ENCODE measurements around the gene NLRP14. TPM values are rescaled to one million over a fixed set of nuclear protein-coding genes. Genes with fewer than 3 reads are reported as not detected.
A peak's percentile ranks its signal among the peaks of the same experiment; 100 is the strongest.

The NLRP14 gene, protein sequence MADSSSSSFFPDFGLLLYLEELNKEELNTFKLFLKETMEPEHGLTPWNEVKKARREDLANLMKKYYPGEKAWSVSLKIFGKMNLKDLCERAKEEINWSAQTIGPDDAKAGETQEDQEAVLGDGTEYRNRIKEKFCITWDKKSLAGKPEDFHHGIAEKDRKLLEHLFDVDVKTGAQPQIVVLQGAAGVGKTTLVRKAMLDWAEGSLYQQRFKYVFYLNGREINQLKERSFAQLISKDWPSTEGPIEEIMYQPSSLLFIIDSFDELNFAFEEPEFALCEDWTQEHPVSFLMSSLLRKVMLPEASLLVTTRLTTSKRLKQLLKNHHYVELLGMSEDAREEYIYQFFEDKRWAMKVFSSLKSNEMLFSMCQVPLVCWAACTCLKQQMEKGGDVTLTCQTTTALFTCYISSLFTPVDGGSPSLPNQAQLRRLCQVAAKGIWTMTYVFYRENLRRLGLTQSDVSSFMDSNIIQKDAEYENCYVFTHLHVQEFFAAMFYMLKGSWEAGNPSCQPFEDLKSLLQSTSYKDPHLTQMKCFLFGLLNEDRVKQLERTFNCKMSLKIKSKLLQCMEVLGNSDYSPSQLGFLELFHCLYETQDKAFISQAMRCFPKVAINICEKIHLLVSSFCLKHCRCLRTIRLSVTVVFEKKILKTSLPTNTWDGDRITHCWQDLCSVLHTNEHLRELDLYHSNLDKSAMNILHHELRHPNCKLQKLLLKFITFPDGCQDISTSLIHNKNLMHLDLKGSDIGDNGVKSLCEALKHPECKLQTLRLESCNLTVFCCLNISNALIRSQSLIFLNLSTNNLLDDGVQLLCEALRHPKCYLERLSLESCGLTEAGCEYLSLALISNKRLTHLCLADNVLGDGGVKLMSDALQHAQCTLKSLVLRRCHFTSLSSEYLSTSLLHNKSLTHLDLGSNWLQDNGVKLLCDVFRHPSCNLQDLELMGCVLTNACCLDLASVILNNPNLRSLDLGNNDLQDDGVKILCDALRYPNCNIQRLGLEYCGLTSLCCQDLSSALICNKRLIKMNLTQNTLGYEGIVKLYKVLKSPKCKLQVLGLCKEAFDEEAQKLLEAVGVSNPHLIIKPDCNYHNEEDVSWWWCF
- under 1 TPM in 1 of 2 donors, not detected in 1; 0.01 TPM for polyA plus RNA-seq

DNA sequence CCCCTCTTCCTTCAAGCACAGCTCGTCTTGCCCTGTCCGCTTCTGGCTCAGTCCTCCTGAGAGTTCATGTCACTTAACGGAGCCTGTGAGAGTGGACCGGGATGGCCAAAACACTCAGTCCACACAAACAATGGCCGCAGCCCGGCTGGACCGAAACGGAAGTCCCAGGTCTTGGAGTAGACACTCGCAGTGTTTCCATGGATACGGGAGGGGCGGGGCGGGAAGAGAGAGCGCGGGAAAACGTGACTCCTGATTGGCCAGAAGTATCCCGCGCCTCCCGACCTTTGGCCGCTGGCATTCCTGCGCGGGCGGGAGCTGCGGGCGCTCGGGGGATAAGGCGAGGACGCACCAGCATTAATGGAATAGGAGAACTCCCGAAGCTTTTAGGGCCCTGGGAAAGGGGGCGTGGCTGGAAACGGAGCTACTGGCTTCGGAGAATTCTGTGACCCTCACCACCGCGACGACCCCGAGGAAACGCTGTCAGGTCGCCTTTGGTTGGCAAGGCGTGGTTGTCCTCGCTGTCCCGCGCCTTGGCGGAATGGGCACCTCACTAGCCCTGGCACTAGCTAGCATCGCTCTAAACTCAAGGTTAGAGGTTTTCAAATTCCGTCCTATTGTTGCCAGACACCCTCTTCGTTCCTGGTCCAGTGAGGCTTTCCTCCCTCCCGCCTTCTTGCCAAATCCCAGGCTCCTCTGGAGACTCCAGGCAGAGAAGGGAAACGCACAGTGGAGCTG, at the start of gene NLRP14, which contains the start of gene ZNF214:
Gene NLRP14 (plus strand): TSS at position 297 of the 735 bp plus-strand sequence. CDS start 18,108 bp downstream, outside the sequence.
Gene ZNF214 (minus strand): TSS at position 164 of the 735 bp plus-strand sequence. CDS start 17,511 bp downstream, outside the sequence.
- peaks cover 4 to 7% of the 10 kb centered on the region in 2 donors for H3K4me1 ChIP-seq (ENCODE audit: control insufficient read depth in 2 of 2, insufficient read depth in 2 of 2, low read length in 1 of 2)

DNA sequence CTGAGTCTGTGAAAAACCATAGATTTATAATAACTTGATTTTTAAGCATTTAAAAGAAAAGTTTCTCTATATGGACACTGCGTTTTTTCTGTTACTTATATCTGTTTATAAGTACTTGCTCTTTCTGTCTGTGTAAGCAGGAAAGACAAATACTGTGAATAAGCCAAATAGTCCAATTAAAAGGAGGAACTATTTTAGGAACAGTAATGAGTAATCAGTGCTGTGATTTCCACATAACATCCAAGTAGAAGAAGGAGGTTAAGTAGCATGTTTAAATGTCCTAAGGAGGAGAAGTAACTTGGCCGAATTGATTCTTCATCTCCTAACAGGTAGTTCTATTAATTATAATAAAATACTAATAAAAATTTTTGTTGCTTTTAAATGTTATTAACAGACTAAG, 40.9 kb upstream of the NLRP14 start:
- Histone ChIP-seq H3K4me3 (ENCODE audit: low read depth in 1 of 2, low read length in 2 of 2) (no peak overlapping the region), H3K36me3 (ENCODE audit: control insufficient read depth in 2 of 2, insufficient read depth in 2 of 2, low read length in 1 of 2) (no peaks in the 10 kb centered on the region), H3K27ac (ENCODE audit: low read depth in 2 of 2, low read length in 1 of 2) (no peak overlapping the region), H3K4me1 (ENCODE audit: control insufficient read depth in 2 of 2, insufficient read depth in 2 of 2, low read length in 1 of 2) (no peaks in the 10 kb centered on the region), H3K9me3 (ENCODE audit: control insufficient read depth in 2 of 2, insufficient read depth in 1 of 2, low read depth in 1 of 2, low read length in 1 of 2) (no peaks in the 10 kb centered on the region), H3K27me3 (ENCODE audit: control insufficient read depth in 1 of 2, insufficient read depth in 2 of 2, low read length in 2 of 2) (no peaks in the 10 kb centered on the region)
- WGBS, 2 donors = 67 to 69% methylated on average over 2 of the region's 2 CpGs

More for the DNA sequence above, at the start of gene NLRP14, which contains the start of gene ZNF214:
- no peaks in the 10 kb centered on the region for H3K27me3 ChIP-seq (ENCODE audit: control insufficient read depth in 1 of 2, insufficient read depth in 2 of 2, low read length in 2 of 2)
- H3K36me3 ChIP-seq (ENCODE audit: control insufficient read depth in 2 of 2, insufficient read depth in 2 of 2, low read length in 1 of 2) = no peaks in the 10 kb centered on the region
- H3K4me3 ChIP-seq (ENCODE audit: low read depth in 1 of 2, low read length in 2 of 2) = peak within 1 kb of the TSS; percentile 67 to 69
- peak within 1 kb of the TSS; percentile 35 to 62 for H3K27ac ChIP-seq (ENCODE audit: low read depth in 2 of 2, low read length in 1 of 2)
- H3K9me3 ChIP-seq (ENCODE audit: control insufficient read depth in 2 of 2, insufficient read depth in 1 of 2, low read depth in 1 of 2, low read length in 1 of 2) = no peaks in the 10 kb centered on the region
- WGBS, 2 donors = 2 to 4% methylated on average over 47 of the region's 47 CpGs

DNA sequence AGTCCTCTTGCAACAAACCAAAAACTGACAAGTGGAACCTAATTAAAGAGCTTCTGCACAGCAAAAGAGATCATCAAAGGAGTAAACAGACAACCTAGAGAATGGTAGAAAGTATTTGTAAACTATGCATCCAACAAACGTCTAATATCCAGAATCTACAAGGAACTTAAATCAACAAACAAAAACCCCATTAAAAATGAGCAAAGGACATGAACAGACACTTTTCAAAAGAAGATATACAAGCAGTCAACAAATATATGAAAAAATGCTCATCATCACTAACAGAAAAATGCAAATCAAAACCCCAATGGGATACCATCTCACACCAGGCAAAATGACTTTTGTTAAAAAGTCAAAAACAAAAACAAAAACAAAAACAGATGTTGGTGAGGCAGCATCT, 33.8 kb upstream of the NLRP14 start:
- Histone ChIP-seq H3K36me3 (ENCODE audit: control insufficient read depth in 2 of 2, insufficient read depth in 2 of 2, low read length in 1 of 2) (no peaks in the 10 kb centered on the region), H3K27me3 (ENCODE audit: control insufficient read depth in 1 of 2, insufficient read depth in 2 of 2, low read length in 2 of 2) (no peaks in the 10 kb centered on the region), H3K9me3 (ENCODE audit: control insufficient read depth in 2 of 2, insufficient read depth in 1 of 2, low read depth in 1 of 2, low read length in 1 of 2) (no peaks in the 10 kb centered on the region), H3K4me3 (ENCODE audit: low read depth in 1 of 2, low read length in 2 of 2) (no peak overlapping the region), H3K27ac (ENCODE audit: low read depth in 2 of 2, low read length in 1 of 2) (no peak overlapping the region), H3K4me1 (ENCODE audit: control insufficient read depth in 2 of 2, insufficient read depth in 2 of 2, low read length in 1 of 2) (no peaks in the 10 kb centered on the region)
- 54 to 63% methylated on average over 1 of the region's 1 CpG for WGBS, 2 donors

DNA sequence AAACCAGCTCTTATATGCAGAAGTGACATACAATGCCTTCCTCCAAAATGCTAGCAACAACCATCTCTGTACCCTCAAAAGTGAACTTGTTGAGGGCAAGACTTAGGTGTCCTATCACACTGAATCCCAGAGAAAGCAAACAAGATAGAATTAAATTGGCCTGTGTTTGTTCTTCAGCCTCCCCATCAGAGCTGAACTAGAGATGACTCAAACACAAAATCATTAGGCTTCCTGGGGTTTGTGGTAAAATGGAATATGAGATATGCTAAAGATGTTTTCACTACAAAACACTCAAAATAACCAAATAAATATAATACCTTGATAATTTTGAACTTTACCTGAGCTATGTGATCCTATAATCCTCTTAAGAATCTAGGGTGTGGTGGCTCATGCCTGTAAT, 31.8 kb upstream of the NLRP14 start:
- Histone ChIP-seq H3K27ac (ENCODE audit: low read depth in 2 of 2, low read length in 1 of 2) (no peak overlapping the region), H3K36me3 (ENCODE audit: control insufficient read depth in 2 of 2, insufficient read depth in 2 of 2, low read length in 1 of 2) (no peaks in the 10 kb centered on the region), H3K9me3 (ENCODE audit: control insufficient read depth in 2 of 2, insufficient read depth in 1 of 2, low read depth in 1 of 2, low read length in 1 of 2) (no peaks in the 10 kb centered on the region), H3K27me3 (ENCODE audit: control insufficient read depth in 1 of 2, insufficient read depth in 2 of 2, low read length in 2 of 2) (no peaks in the 10 kb centered on the region), H3K4me3 (ENCODE audit: low read depth in 1 of 2, low read length in 2 of 2) (no peak overlapping the region), H3K4me1 (ENCODE audit: control insufficient read depth in 2 of 2, insufficient read depth in 2 of 2, low read length in 1 of 2) (no peaks in the 10 kb centered on the region)

DNA sequence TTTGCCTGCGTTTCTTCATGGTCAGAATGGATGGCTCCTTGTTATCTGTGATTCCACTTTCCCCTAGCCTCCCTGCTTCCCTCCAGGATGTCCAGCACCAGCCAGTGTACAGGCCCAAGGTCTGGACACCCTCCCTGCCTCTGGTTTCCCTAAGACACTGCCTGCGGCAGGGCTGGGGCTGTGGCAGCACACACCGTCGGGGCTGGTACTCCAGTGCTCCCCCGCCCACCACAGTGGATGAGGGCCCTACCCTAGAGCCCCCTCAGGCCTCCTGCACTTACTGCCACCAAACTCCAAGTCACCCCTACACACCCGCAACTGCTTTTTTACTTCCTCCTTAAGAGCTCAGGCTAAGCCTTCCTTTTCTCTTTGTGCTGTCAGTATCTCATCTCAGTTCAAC, 29.1 kb upstream of the NLRP14 start:
- Histone ChIP-seq H3K27me3 (ENCODE audit: control insufficient read depth in 1 of 2, insufficient read depth in 2 of 2, low read length in 2 of 2) (no peaks in the 10 kb centered on the region), H3K4me3 (ENCODE audit: low read depth in 1 of 2, low read length in 2 of 2) (no peak overlapping the region), H3K36me3 (ENCODE audit: control insufficient read depth in 2 of 2, insufficient read depth in 2 of 2, low read length in 1 of 2) (no peaks in the 10 kb centered on the region), H3K4me1 (ENCODE audit: control insufficient read depth in 2 of 2, insufficient read depth in 2 of 2, low read length in 1 of 2) (no peaks in the 10 kb centered on the region), H3K27ac (ENCODE audit: low read depth in 2 of 2, low read length in 1 of 2) (no peak overlapping the region), H3K9me3 (ENCODE audit: control insufficient read depth in 2 of 2, insufficient read depth in 1 of 2, low read depth in 1 of 2, low read length in 1 of 2) (no peaks in the 10 kb centered on the region)
- WGBS, 2 donors = 69 to 71% methylated on average over 6 of the region's 6 CpGs

DNA sequence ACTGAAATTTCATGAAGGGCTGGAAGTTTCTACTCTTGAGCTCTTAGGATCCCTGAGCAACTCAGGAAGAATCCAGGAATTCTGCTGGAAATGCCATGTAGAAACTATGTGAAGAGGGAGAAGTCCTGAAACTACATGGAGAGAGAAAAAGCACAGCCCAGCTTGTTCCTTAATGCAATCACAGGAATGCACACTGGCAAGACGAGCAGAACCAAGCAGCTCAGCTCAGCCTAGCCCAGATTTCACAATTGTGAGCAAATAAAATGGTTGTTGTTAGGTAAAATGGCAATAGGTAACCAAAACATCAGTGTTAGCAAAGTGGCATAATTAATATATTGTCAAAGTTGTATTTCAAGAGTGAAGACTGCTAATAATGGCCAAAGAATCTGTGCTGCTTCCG, 28.3 kb upstream of the NLRP14 start:
- H3K4me3 ChIP-seq (ENCODE audit: low read depth in 1 of 2, low read length in 2 of 2) = no peak overlapping the region
- H3K27me3 ChIP-seq (ENCODE audit: control insufficient read depth in 1 of 2, insufficient read depth in 2 of 2, low read length in 2 of 2) = no peaks in the 10 kb centered on the region
- H3K36me3 ChIP-seq (ENCODE audit: control insufficient read depth in 2 of 2, insufficient read depth in 2 of 2, low read length in 1 of 2) = no peaks in the 10 kb centered on the region
- no peaks in the 10 kb centered on the region for H3K4me1 ChIP-seq (ENCODE audit: control insufficient read depth in 2 of 2, insufficient read depth in 2 of 2, low read length in 1 of 2)
- WGBS, 2 donors = 63 to 66% methylated on average over 2 of the region's 2 CpGs
- no peaks in the 10 kb centered on the region for H3K9me3 ChIP-seq (ENCODE audit: control insufficient read depth in 2 of 2, insufficient read depth in 1 of 2, low read depth in 1 of 2, low read length in 1 of 2)
- H3K27ac ChIP-seq (ENCODE audit: low read depth in 2 of 2, low read length in 1 of 2) = no peak overlapping the region

DNA sequence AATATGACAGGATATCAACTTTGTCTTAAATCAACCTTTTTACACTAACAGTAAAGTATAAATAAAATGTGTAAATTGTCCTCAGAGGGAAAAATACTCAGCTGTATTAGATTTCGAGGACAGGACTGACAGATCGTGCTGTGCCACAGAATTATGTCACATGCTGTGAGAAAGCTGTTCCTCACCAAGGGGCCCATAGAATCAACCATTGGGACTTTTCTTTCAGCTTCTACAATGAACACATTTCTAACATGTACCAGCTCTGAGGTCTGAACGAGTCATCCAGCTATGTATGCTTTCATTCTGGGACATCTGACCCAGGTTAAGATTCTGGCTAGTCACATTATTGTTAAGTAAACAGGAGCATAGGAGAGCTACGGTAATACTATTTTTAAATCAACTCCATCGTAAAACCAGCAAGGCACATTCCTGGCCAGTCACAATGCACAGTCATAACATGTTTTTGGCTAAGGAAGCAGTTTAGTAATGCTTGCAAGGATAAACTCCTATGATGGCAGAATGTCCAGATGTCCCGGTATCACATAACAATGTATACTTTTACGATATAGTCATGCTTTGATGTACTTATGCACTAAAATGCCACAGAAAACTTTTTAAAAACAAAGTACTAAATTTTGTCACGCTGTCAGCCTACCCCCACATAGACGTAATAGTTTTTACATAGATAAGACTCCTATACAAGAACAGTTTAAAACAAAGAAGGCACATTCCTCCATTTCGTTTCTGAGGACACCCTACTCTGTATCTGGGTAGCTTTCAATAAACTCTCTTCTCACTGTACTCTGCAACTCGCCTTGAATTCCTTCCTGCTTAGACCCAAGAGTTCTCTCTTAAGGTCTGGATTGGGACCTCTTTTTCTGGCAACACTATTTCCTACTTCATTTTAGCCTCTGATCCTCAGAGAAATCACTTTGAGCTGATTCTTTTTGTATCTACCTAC, 27.5 kb upstream of the NLRP14 start:
- Histone ChIP-seq H3K9me3 (ENCODE audit: control insufficient read depth in 2 of 2, insufficient read depth in 1 of 2, low read depth in 1 of 2, low read length in 1 of 2) (no peaks in the 10 kb centered on the region), H3K27me3 (ENCODE audit: control insufficient read depth in 1 of 2, insufficient read depth in 2 of 2, low read length in 2 of 2) (no peaks in the 10 kb centered on the region), H3K36me3 (ENCODE audit: control insufficient read depth in 2 of 2, insufficient read depth in 2 of 2, low read length in 1 of 2) (no peaks in the 10 kb centered on the region), H3K4me3 (ENCODE audit: low read depth in 1 of 2, low read length in 2 of 2) (no peak overlapping the region), H3K27ac (ENCODE audit: low read depth in 2 of 2, low read length in 1 of 2) (no peak overlapping the region), H3K4me1 (ENCODE audit: control insufficient read depth in 2 of 2, insufficient read depth in 2 of 2, low read length in 1 of 2) (no peaks in the 10 kb centered on the region)
- 39 to 50% methylated on average over 11 of the region's 11 CpGs for WGBS, 2 donors

DNA sequence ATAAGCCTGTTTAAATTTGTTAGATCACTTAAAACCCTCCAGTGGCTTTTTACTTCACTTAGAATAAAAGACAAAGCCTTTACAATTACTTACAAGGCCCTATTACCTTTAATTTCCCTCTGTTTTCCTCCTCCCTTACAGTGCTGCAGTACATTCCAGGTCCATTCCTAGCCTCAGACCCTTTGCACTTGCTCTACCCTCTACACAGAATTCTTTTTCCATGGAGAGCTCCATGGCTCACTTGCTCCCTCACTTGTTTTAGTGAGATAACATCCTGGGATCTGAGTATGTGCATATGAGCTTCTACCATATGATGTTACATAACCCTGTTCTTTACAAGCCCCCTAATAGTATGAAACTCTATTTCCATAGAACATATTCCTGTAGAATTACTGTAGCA, 24.6 kb upstream of the NLRP14 start:
- H3K4me1 ChIP-seq (ENCODE audit: control insufficient read depth in 2 of 2, insufficient read depth in 2 of 2, low read length in 1 of 2) = no peaks in the 10 kb centered on the region
- no peak overlapping the region for H3K27ac ChIP-seq (ENCODE audit: low read depth in 2 of 2, low read length in 1 of 2)
- H3K36me3 ChIP-seq (ENCODE audit: control insufficient read depth in 2 of 2, insufficient read depth in 2 of 2, low read length in 1 of 2) = no peaks in the 10 kb centered on the region
- H3K4me3 ChIP-seq (ENCODE audit: low read depth in 1 of 2, low read length in 2 of 2) = no peak overlapping the region
- H3K9me3 ChIP-seq (ENCODE audit: control insufficient read depth in 2 of 2, insufficient read depth in 1 of 2, low read depth in 1 of 2, low read length in 1 of 2) = no peaks in the 10 kb centered on the region
- H3K27me3 ChIP-seq (ENCODE audit: control insufficient read depth in 1 of 2, insufficient read depth in 2 of 2, low read length in 2 of 2) = no peaks in the 10 kb centered on the region

All from esophagus (tissue), 2 donors.